Activated T-cell treated with anti-CD3 and anti-CD28 coated beads for 48 hours (primary cell): ENCODE results near the gene KIF26A.

Source experiments
- DNase-seq: peaks from one replicate; pipeline ENCODE4 v3.0.0-alpha.2; 2020; ENCODE audit warnings: low read depth

The KIF26A gene

GRCh38 chr14:104101651-104102281 is 36.6 kb upstream of the KIF26A start:
- no peak for DNase-seq

- no peak for DNase-seq
Observed at GRCh38 chr14:104102282-104102914, 36.0 kb upstream of the KIF26A start.

GRCh38 chr14:104103061-104103445 is 35.3 kb upstream of the KIF26A start:
- DNase-seq = no peak

GRCh38 chr14:104103446-104104075 is 34.8 kb upstream of the KIF26A start:
- no peak for DNase-seq

GRCh38 chr14:104104076-104104901 is 34.1 kb upstream of the KIF26A start:
- no peak for DNase-seq

- no peak for DNase-seq
Observed at GRCh38 chr14:104105071-104105821, 33.1 kb upstream of the KIF26A start.

GRCh38 chr14:104105822-104106470 is 32.4 kb upstream of the KIF26A start:
- DNase-seq = no peak

GRCh38 chr14:104106471-104106991 is 31.9 kb upstream of the KIF26A start:
- DNase-seq = no peak

GRCh38 chr14:104107101-104107581 is 31.2 kb upstream of the KIF26A start:
- DNase-seq = no peak

GRCh38 chr14:104107611-104108569 is 30.5 kb upstream of the KIF26A start:
- DNase-seq = no peak

GRCh38 chr14:104108570-104109541 is 29.5 kb upstream of the KIF26A start:
- no peak for DNase-seq

GRCh38 chr14:104109731-104110361 is 28.5 kb upstream of the KIF26A start:
- no peak for DNase-seq

GRCh38 chr14:104110491-104111209 is 27.7 kb upstream of the KIF26A start:
- DNase-seq = no peak

GRCh38 chr14:104111301-104112112 is 26.9 kb upstream of the KIF26A start:
- DNase-seq = no peak

- DNase-seq = no peak
Observed at GRCh38 chr14:104112113-104112505, 26.3 kb upstream of the KIF26A start.
